SK-N-SH (cell line): ENCODE data around the gene KRT72. TPM values are rescaled to one million over a fixed set of nuclear protein-coding genes. Genes with fewer than 3 reads are reported as not detected.

ENCODE experiments used
- CTCF ChIA-PET: fragments of 300-600, 350-600 bp; formaldehyde crosslinking; extraction: SDS; loops from one replicate; lab custom pipeline; 2021; lab: Yijun Ruan, JAX
- POLR2A ChIA-PET: fragments of 350-600 bp; sonication (Branson Sonifier 250); formaldehyde crosslinking; extraction: SDS; loops from one replicate; lab custom pipeline; 2020; ENCODE audit warnings: antibody characterized with exemption, inconsistent platforms; lab: Yijun Ruan, JAX
- DNase-seq: peaks from one replicate; pipeline ENCODE4 v3.0.0; 2012
- H2AFZ ChIP-seq: fragments of 200-600 bp; sonication (generic); 2 replicates; pipeline ENCODE4 v1.8.1; 2016; ENCODE audit warnings: antibody characterized with exemption, mild to moderate bottlenecking, low read depth
- H3F3A ChIP-seq: fragments of 200-600 bp; sonication (generic); replicated peaks from 2 replicates; pipeline ENCODE3; 2016; ENCODE audit warnings: antibody characterized with exemption, mild to moderate bottlenecking; ENCODE audit not compliant: insufficient read depth
- H3K27ac ChIP-seq, 2 experiments: fragments of 200-500 bp in 1 of 2; fragments of 200-600 bp in 1 of 2; sonication (Bioruptor generic) in 1 of 2; sonication (generic), shearing (Covaris generic) in 1 of 2; 2 replicates each; pipeline versions ENCODE4 v1.5.1 to v1.6.1; 2014 to 2016; ENCODE audit warnings: low read depth in 2 of 2, inconsistent platforms in 1 of 2, low read length in 1 of 2, mild to moderate bottlenecking in 1 of 2, mixed read lengths in 1 of 2
- H3K27me3 ChIP-seq: fragments of 200-600 bp; sonication (generic), shearing (Covaris generic); 2 replicates; pipeline ENCODE4 v1.6.1; 2016; ENCODE audit warnings: mixed run types; ENCODE audit not compliant: insufficient read depth
- H3K36me3 ChIP-seq, 2 experiments: fragments of 200-500 bp in 1 of 2; fragments of 200-600 bp in 1 of 2; sonication (Bioruptor generic) in 1 of 2; sonication (generic) in 1 of 2; replicated peaks in 1 of 2; 2 replicates each; pipeline versions ENCODE3 to v1.5.1; 2014 to 2016; ENCODE audit warnings: low read length in 1 of 2, mild to moderate bottlenecking in 1 of 2; ENCODE audit not compliant: insufficient read depth in 2 of 2, control insufficient read depth in 1 of 2
- H3K4me1 ChIP-seq, 2 experiments: fragments of 200-500 bp in 1 of 2; fragments of 200-600 bp in 1 of 2; sonication (Bioruptor generic) in 1 of 2; sonication (generic), shearing (Covaris generic) in 1 of 2; 2 replicates each; pipeline versions ENCODE4 v1.5.1 to v1.6.1; 2014 to 2016; ENCODE audit warnings: low read depth in 1 of 2, low read length in 1 of 2, mixed run types in 1 of 2; ENCODE audit not compliant: insufficient read depth in 2 of 2, control insufficient read depth in 1 of 2
- H3K4me2 ChIP-seq: fragments of 200-600 bp; sonication (generic), shearing (Covaris generic); 2 replicates; pipeline ENCODE4 v1.6.1; 2017; ENCODE audit warnings: mixed run types
- H3K4me3 ChIP-seq, 2 experiments: fragments of 200-500 bp in 1 of 2; fragments of 200-600 bp in 1 of 2; sonication (Bioruptor generic) in 1 of 2; sonication (generic), shearing (Covaris generic) in 1 of 2; 2 replicates each; pipeline versions ENCODE4 v1.5.1 to v1.8.1; 2014 to 2016; ENCODE audit warnings: low read depth in 2 of 2, inconsistent platforms in 1 of 2, low read length in 1 of 2, mild to moderate bottlenecking in 1 of 2, mixed read lengths in 1 of 2, moderate library complexity in 1 of 2
- H3K79me2 ChIP-seq: fragments of 200-600 bp; sonication (generic); 2 replicates; pipeline ENCODE4 v1.8.1; 2017; ENCODE audit warnings: mild to moderate bottlenecking; ENCODE audit not compliant: insufficient read depth
- H3K9ac ChIP-seq: fragments of 200-600 bp; sonication (generic); 2 replicates; pipeline ENCODE4 v1.6.1; 2017; ENCODE audit warnings: mixed run types
- H3K9me2 ChIP-seq: fragments of 200-600 bp; sonication (generic); 2 replicates; pipeline ENCODE4 v1.6.1; 2017; ENCODE audit warnings: mixed run types
- H3K9me3 ChIP-seq: fragments of 200-600 bp; sonication (generic); 2 replicates; pipeline ENCODE4 v1.6.1; 2017; ENCODE audit warnings: mixed run types, mild to moderate bottlenecking, moderate library complexity
- H4K20me1 ChIP-seq: fragments of 200-600 bp; sonication (generic); 2 replicates; pipeline ENCODE4 v1.6.1; 2017; ENCODE audit warnings: mild to moderate bottlenecking, mixed run types; ENCODE audit not compliant: insufficient read depth
- ELF1 ChIP-seq: IDR thresholded peaks from 2 replicates; pipeline ENCODE4 v1.4.0; 2012
- EP300 ChIP-seq, 2 experiments: IDR thresholded peaks; 2 replicates each; pipeline versions ENCODE4 v1.4.0 to v1.6.1; 2012; ENCODE audit warnings: borderline replicate concordance in 1 of 2, low read depth in 1 of 2, low read length in 1 of 2
- EZH2phosphoT487 ChIP-seq: fragments of 200-600 bp; sonication (generic); IDR thresholded peaks from 2 replicates; pipeline ENCODE4 v1.6.1; 2017; ENCODE audit warnings: low read depth, mixed run types, mild to moderate bottlenecking, antibody characterized with exemption, moderate library complexity, borderline replicate concordance
- FOXJ3 ChIP-seq: sonication (generic); formaldehyde crosslinking; IDR thresholded peaks from 2 replicates; pipeline ENCODE4 v1.5.1; 2020; ENCODE audit warnings: mild to moderate bottlenecking, missing genetic modification reagents
- FOXM1 ChIP-seq: IDR thresholded peaks from 2 replicates; pipeline ENCODE4 v1.4.0; 2012; ENCODE audit warnings: low read depth, mild to moderate bottlenecking
- GABPA ChIP-seq: IDR thresholded peaks from 2 replicates; pipeline ENCODE4 v1.4.0; 2012; ENCODE audit warnings: low read depth, mild to moderate bottlenecking
- GATA2 ChIP-seq: sonication (generic); formaldehyde crosslinking; IDR thresholded peaks from 2 replicates; pipeline ENCODE4 v1.5.0; 2020; ENCODE audit warnings: mild to moderate bottlenecking, missing genetic modification reagents
- JUND ChIP-seq: IDR thresholded peaks from 2 replicates; pipeline ENCODE4 v1.4.0; 2012
- MEF2A ChIP-seq: IDR thresholded peaks from 2 replicates; pipeline ENCODE4 v1.4.0; 2012; ENCODE audit warnings: low read depth, borderline replicate concordance
- NFIC ChIP-seq: IDR thresholded peaks from 2 replicates; pipeline ENCODE4 v1.4.0; 2012; ENCODE audit warnings: borderline replicate concordance
- NRF1 ChIP-seq: IDR thresholded peaks from 2 replicates; pipeline ENCODE4 v1.6.1; 2012; ENCODE audit warnings: low read depth, mild to moderate bottlenecking, low read length
- RCOR1 ChIP-seq: fragments of 150-350 bp; IDR thresholded peaks from 2 replicates; pipeline ENCODE4 v1.6.1; 2017; ENCODE audit warnings: antibody characterized with exemption, low read length
- TAF1 ChIP-seq: IDR thresholded peaks from 2 replicates; pipeline ENCODE4 v1.6.1; 2012; ENCODE audit warnings: low read depth, mild to moderate bottlenecking, low read length, moderate library complexity, borderline replicate concordance
- TEAD4 ChIP-seq: IDR thresholded peaks from 2 replicates; pipeline ENCODE4 v1.4.0; 2012; ENCODE audit warnings: mild to moderate bottlenecking, borderline replicate concordance; ENCODE audit not compliant: insufficient read depth
- WGBS: methylation state at CpG from one replicate; pipeline ENCODE4 v1.1.6; 2017; ENCODE audit warnings: low lambda C conversion rate; 5-methylcytosine and 5-hydroxymethylcytosine counted together
- polyA plus RNA-seq, 3 experiments: library from polyadenylated mRNA; depleted of rRNA; stranded (reverse); fragments of >200 nt; gene quantifications; 2 replicates each; pipeline ENCODE4 v1.2.3, GENCODE V29; 2012
- TF ChIP-seq, protein P1 (sequence below): fragments of 150-350 bp; IDR thresholded peaks from 2 replicates; pipeline ENCODE4 v1.6.1; 2017; ENCODE audit warnings: antibody characterized with exemption, low read length, low read depth, borderline replicate concordance
- TF ChIP-seq, protein P2 (sequence below): IDR thresholded peaks from 2 replicates; pipeline ENCODE4; 2012
- TF ChIP-seq, protein P3 (sequence below): fragments of 200-600 bp; sonication (generic); IDR thresholded peaks from 2 replicates; pipeline ENCODE4 v1.6.1; 2017; ENCODE audit warnings: antibody characterized with exemption, mild to moderate bottlenecking, moderate library complexity
- TF ChIP-seq, protein P4 (sequence below): IDR thresholded peaks from 2 replicates; pipeline ENCODE4 v1.4.0; 2012; ENCODE audit warnings: low read depth, borderline replicate concordance

KRT72 gene
- polyA plus RNA-seq, 1 of the 3 experiments (the other 2 are of a cell fraction) = not detected

DNA sequence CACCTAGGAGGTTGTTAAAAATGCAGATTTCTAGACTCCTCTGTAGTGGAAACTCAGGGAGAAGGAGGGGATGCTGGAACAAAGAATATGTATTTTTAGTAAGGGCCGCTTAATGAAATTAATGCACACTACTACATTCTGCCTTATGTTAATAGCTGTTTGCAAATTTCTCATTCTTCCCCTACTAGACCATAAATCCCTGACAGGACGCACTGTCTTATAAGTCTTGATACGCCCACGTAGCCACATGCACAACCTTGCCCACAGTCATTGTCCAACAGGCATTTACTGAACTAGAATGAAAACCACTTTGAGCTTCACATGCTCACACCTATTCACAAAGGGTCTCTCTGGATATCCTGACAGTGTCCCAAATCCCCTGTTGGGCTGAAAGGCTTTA, 40.2 kb upstream of the KRT72 start:
- Histone ChIP-seq H3K79me2 (no peaks in the 10 kb centered on the region), H3K4me2 (no peak overlapping the region), H3K9me3 (no peaks in the 10 kb centered on the region), H3K4me3 (no peak overlapping the region), H3F3A (no peaks in the 10 kb centered on the region), H3K4me1 (no peaks in the 10 kb centered on the region), H2AFZ (no peak overlapping the region), H3K36me3 (no peaks in the 10 kb centered on the region), H3K27me3 (peaks cover 60% of the 10 kb centered on the region), H3K27ac (no peak overlapping the region), H3K9me2 (no peaks in the 10 kb centered on the region), H4K20me1 (no peaks in the 10 kb centered on the region), H3K9ac (no peak overlapping the region)
- CTCF ChIA-PET = no interaction called here
- 39% methylated on average over 4 of the region's 4 CpGs for WGBS
- no peak for DNase-seq
- POLR2A ChIA-PET = no interaction called here
- TF ChIP-seq FOXM1 (no peak), RCOR1 (no peak), ELF1 (no peak), JUND (no peak), MEF2A (no peak), FOXJ3 (CRISPR knock-in tag) (no peak), NRF1 (no peak), NFIC (no peak), GABPA (no peak), EP300 (IDR thresholded peaks at IDR 0.05; ENCODE audit: borderline replicate concordance in 1 of 2, low read depth in 1 of 2, low read length in 1 of 2) (no peak), GATA2 (no peak), TEAD4 (no peak), EZH2phosphoT487 (no peak), TAF1 (no peak)
- TF ChIP-seq, protein P1, sequence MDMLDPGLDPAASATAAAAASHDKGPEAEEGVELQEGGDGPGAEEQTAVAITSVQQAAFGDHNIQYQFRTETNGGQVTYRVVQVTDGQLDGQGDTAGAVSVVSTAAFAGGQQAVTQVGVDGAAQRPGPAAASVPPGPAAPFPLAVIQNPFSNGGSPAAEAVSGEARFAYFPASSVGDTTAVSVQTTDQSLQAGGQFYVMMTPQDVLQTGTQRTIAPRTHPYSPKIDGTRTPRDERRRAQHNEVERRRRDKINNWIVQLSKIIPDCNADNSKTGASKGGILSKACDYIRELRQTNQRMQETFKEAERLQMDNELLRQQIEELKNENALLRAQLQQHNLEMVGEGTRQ = no peak
- TF ChIP-seq, protein P2, sequence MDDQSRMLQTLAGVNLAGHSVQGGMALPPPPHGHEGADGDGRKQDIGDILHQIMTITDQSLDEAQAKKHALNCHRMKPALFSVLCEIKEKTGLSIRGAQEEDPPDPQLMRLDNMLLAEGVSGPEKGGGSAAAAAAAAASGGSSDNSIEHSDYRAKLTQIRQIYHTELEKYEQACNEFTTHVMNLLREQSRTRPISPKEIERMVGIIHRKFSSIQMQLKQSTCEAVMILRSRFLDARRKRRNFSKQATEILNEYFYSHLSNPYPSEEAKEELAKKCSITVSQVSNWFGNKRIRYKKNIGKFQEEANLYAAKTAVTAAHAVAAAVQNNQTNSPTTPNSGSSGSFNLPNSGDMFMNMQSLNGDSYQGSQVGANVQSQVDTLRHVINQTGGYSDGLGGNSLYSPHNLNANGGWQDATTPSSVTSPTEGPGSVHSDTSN = no peak
- TF ChIP-seq, protein P3, sequence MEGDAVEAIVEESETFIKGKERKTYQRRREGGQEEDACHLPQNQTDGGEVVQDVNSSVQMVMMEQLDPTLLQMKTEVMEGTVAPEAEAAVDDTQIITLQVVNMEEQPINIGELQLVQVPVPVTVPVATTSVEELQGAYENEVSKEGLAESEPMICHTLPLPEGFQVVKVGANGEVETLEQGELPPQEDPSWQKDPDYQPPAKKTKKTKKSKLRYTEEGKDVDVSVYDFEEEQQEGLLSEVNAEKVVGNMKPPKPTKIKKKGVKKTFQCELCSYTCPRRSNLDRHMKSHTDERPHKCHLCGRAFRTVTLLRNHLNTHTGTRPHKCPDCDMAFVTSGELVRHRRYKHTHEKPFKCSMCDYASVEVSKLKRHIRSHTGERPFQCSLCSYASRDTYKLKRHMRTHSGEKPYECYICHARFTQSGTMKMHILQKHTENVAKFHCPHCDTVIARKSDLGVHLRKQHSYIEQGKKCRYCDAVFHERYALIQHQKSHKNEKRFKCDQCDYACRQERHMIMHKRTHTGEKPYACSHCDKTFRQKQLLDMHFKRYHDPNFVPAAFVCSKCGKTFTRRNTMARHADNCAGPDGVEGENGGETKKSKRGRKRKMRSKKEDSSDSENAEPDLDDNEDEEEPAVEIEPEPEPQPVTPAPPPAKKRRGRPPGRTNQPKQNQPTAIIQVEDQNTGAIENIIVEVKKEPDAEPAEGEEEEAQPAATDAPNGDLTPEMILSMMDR = no peak
- TF ChIP-seq, protein P4, sequence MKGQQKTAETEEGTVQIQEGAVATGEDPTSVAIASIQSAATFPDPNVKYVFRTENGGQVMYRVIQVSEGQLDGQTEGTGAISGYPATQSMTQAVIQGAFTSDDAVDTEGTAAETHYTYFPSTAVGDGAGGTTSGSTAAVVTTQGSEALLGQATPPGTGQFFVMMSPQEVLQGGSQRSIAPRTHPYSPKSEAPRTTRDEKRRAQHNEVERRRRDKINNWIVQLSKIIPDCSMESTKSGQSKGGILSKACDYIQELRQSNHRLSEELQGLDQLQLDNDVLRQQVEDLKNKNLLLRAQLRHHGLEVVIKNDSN = no peak
